Activated T-cell treated with anti-CD3 and anti-CD28 coated beads, Interleukin-2, amount 50 U/mL, for 48 hours (primary cell): Measurements from ENCODE around the gene NR2F1-AS1.
A peak's percentile ranks its signal among the peaks of the same experiment; 100 is the strongest.

Source experiments
- DNase-seq, 2 experiments: peaks; one replicate each; pipeline ENCODE4 v3.0.0-alpha.2; 2020

Gene NR2F1-AS1

GRCh38 chr5:93589152-93589828 is 8.3 kb upstream of the NR2F1-AS1 start:
- no peak for DNase-seq

- DNase-seq = no peak
These were observed 7.5 kb upstream of the NR2F1-AS1 start for GRCh38 chr5:93588352-93589151.

GRCh38 chr5:93587597-93588351 is 6.8 kb upstream of the NR2F1-AS1 start:
- DNase-seq = no peak

GRCh38 chr5:93586736-93587596 is 5.9 kb upstream of the NR2F1-AS1 start:
- DNase-seq = no peak

GRCh38 chr5:93585767-93586385 is 4.9 kb upstream of the NR2F1-AS1 start:
- DNase-seq = no peak

GRCh38 chr5:93585041-93585766 is 4.2 kb upstream of the NR2F1-AS1 start:
- no peak for DNase-seq

GRCh38 chr5:93584596-93585040 is 3.6 kb upstream of the NR2F1-AS1 start:
- DNase-seq = no peak

GRCh38 chr5:93583768-93584595 is 3.0 kb upstream of the NR2F1-AS1 start:
- peak in 1 of 2 experiments; percentile 51 for DNase-seq

GRCh38 chr5:93583439-93583767 is 2.4 kb upstream of the NR2F1-AS1 start:
- DNase-seq = no peak

- DNase-seq = no peak
These were observed 1.8 kb upstream of the NR2F1-AS1 start, which contains the start of gene NR2F1 for GRCh38 chr5:93582677-93583438. Gene NR2F1, plus strand, starts transcription at chr5:93583222. Its CDS starts 1,802 bp downstream, at chr5:93585024.

- no peak for DNase-seq
These were observed 1.1 kb upstream of the NR2F1-AS1 start for GRCh38 chr5:93582167-93582462.

- peak in 1 of 2 experiments; percentile 44 for DNase-seq
These were observed 724 bp downstream of the NR2F1-AS1 start for GRCh38 chr5:93580063-93580926.

GRCh38 chr5:93579692-93580062 is 1.3 kb downstream of the NR2F1-AS1 start:
- no peak for DNase-seq

- DNase-seq = peak in 1 of 2 experiments; percentile 24
These were observed 2.0 kb downstream of the NR2F1-AS1 start for GRCh38 chr5:93578813-93579691.

- DNase-seq = no peak
These were observed 2.9 kb downstream of the NR2F1-AS1 start for GRCh38 chr5:93577854-93578812.
